IPS-20b (cell line): ENCODE results near the gene CCN6.

Source experiments
- H3K27ac ChIP-seq: one replicate; pipeline ENCODE4 v1.5.1; 2013; ENCODE audit warnings: low read length
- H3K27me3 ChIP-seq: 2 replicates; pipeline ENCODE4 v1.6.1; 2013; ENCODE audit warnings: mild to moderate bottlenecking, low read length, inconsistent platforms; ENCODE audit not compliant: insufficient read depth
- H3K36me3 ChIP-seq: 2 replicates; pipeline ENCODE4 v1.6.1; 2013; ENCODE audit warnings: low read depth, mild to moderate bottlenecking, inconsistent platforms, low read length, moderate library complexity; ENCODE audit not compliant: insufficient read depth
- H3K4me1 ChIP-seq: 2 replicates; pipeline ENCODE4 v1.6.1; 2013; ENCODE audit warnings: mild to moderate bottlenecking, control low read depth, inconsistent platforms, low read length, moderate library complexity; ENCODE audit not compliant: insufficient read depth
- H3K4me3 ChIP-seq: 2 replicates; pipeline ENCODE4 v1.5.1; 2013; ENCODE audit warnings: mild to moderate bottlenecking, low read length, inconsistent platforms
- H3K9ac ChIP-seq: 2 replicates; pipeline ENCODE4 v1.6.1; 2013; ENCODE audit warnings: low read depth, mild to moderate bottlenecking, inconsistent platforms, low read length, moderate library complexity
- H3K9me3 ChIP-seq: 2 replicates; pipeline ENCODE4 v1.6.1; 2013; ENCODE audit warnings: mild to moderate bottlenecking, low read depth, low read length, inconsistent platforms; ENCODE audit not compliant: insufficient read depth

CCN6 gene

DNA sequence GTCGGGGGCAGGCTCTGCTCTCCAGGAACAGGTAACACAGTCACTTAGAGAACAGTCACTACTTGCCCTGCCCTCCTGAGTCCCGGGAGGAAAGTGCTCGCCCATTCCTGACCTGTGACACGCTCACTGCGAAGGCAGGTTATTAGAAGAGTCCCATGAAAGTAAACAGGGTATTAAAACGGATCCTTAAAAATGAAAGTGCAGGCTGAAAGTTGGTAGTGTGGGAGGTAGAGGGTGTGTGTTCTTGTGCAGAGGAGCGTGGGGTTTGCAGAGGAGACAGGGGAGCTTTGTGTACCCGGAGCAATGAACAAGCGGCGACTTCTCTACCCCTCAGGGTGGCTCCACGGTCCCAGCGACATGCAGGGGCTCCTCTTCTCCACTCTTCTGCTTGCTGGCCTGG is at the start of gene CCN6:
CCN6 (plus strand) TSS at position 104 of the 400 bp plus-strand sequence; CDS start at position 358, 254 bp downstream.
- no peak within 1 kb of the TSS for H3K9ac ChIP-seq

GRCh38 chr6:112004201-112005012 is 49.5 kb upstream of the CCN6 start:
- H3K9me3 ChIP-seq, result peaks cover 2% of the 10 kb centered on the region; the same call in 1 of the 2 replicates
- H3K4me1 ChIP-seq, result no peaks in the 10 kb centered on the region
- H3K9ac ChIP-seq, result no peak overlapping the region
- H3K27ac ChIP-seq, result no peak overlapping the region
- H3K36me3 ChIP-seq, result no peaks in the 10 kb centered on the region
- no peaks in the 10 kb centered on the region for H3K27me3 ChIP-seq
- no peak overlapping the region for H3K4me3 ChIP-seq

More for the DNA sequence above, at the start of gene CCN6:
- no peaks in the 10 kb centered on the region for H3K4me1 ChIP-seq
- no peak within 1 kb of the TSS for H3K4me3 ChIP-seq
- H3K36me3 ChIP-seq, result no peaks in the 10 kb centered on the region
- H3K9me3 ChIP-seq, result no peaks in the 10 kb centered on the region
- H3K27me3 ChIP-seq, result no peaks in the 10 kb centered on the region
- no peak within 1 kb of the TSS for H3K27ac ChIP-seq

DNA sequence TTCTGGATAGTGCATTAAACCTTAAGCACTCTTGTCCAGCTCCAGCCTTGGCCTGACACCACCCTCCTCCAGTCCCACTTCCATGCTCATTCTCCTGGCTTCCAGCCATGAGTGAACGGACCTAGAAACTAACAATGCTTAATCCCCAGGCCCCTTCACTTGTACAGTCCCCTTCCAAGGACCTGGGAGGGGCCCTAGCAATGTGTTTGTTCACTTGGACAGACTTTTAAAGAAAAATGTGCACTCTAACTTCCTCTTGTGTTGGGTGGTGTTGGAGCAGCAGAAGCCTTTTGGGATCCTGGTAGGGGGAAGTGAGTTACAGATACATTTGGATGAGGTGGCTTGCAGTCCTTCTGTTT is 48.9 kb upstream of the CCN6 start:
- H3K9me3 ChIP-seq, result peaks cover 2% of the 10 kb centered on the region; the same call in 1 of the 2 replicates
- no peaks in the 10 kb centered on the region for H3K27me3 ChIP-seq
- H3K9ac ChIP-seq, result no peak overlapping the region
- no peak overlapping the region for H3K27ac ChIP-seq
- no peaks in the 10 kb centered on the region for H3K36me3 ChIP-seq
- H3K4me3 ChIP-seq, result no peak overlapping the region
- H3K4me1 ChIP-seq, result no peaks in the 10 kb centered on the region

DNA sequence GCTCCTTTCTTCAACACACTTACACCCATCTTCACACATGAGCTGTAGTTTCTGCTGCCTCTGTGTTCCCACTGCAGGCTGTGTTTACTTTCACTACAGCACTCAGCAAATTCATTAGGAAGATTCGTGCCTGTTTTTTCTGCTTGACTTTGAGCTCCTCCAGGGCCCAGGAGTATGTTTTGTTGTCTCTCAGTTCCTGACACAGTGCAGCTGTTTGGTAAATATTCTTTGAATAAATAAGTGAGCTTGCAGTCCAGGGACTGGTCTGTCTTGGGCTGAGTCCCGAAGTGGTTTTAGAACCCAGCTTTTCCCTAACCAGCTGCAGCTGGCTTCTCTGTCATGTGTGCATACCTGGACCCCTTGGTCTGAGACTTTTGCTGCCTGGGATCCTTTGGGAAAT is 46.6 kb upstream of the CCN6 start:
- Histone ChIP-seq H3K27ac (no peak overlapping the region), H3K27me3 (no peaks in the 10 kb centered on the region), H3K36me3 (no peaks in the 10 kb centered on the region), H3K4me1 (no peaks in the 10 kb centered on the region), H3K4me3 (no peak overlapping the region), H3K9me3 (no peaks in the 10 kb centered on the region), H3K9ac (no peak overlapping the region)

- H3K4me1 ChIP-seq, result no peaks in the 10 kb centered on the region
- no peak overlapping the region for H3K4me3 ChIP-seq
- no peak overlapping the region for H3K9ac ChIP-seq
- no peaks in the 10 kb centered on the region for H3K27me3 ChIP-seq
- H3K27ac ChIP-seq, result no peak overlapping the region
- H3K9me3 ChIP-seq, result no peaks in the 10 kb centered on the region
- H3K36me3 ChIP-seq, result no peaks in the 10 kb centered on the region
These were observed 46.1 kb upstream of the CCN6 start for GRCh38 chr6:112007805-112008204.

- Histone ChIP-seq H3K27ac (no peak overlapping the region), H3K27me3 (no peaks in the 10 kb centered on the region), H3K4me1 (no peaks in the 10 kb centered on the region), H3K9me3 (no peaks in the 10 kb centered on the region), H3K9ac (no peak overlapping the region), H3K36me3 (no peaks in the 10 kb centered on the region), H3K4me3 (no peak overlapping the region)
These were observed 45.4 kb upstream of the CCN6 start for GRCh38 chr6:112008482-112008881.

- H3K9me3 ChIP-seq, result no peaks in the 10 kb centered on the region
- H3K9ac ChIP-seq, result no peak overlapping the region
- no peaks in the 10 kb centered on the region for H3K4me1 ChIP-seq
- no peak overlapping the region for H3K27ac ChIP-seq
- no peaks in the 10 kb centered on the region for H3K27me3 ChIP-seq
- H3K36me3 ChIP-seq, result no peaks in the 10 kb centered on the region
- no peak overlapping the region for H3K4me3 ChIP-seq
These were observed 43.6 kb upstream of the CCN6 start for GRCh38 chr6:112010328-112010727.

GRCh38 chr6:112013051-112013450 is 40.9 kb upstream of the CCN6 start:
- Histone ChIP-seq H3K27me3 (no peaks in the 10 kb centered on the region), H3K4me3 (no peak overlapping the region), H3K9me3 (no peaks in the 10 kb centered on the region), H3K27ac (no peak overlapping the region), H3K4me1 (no peaks in the 10 kb centered on the region), H3K9ac (no peak overlapping the region), H3K36me3 (no peaks in the 10 kb centered on the region)

DNA sequence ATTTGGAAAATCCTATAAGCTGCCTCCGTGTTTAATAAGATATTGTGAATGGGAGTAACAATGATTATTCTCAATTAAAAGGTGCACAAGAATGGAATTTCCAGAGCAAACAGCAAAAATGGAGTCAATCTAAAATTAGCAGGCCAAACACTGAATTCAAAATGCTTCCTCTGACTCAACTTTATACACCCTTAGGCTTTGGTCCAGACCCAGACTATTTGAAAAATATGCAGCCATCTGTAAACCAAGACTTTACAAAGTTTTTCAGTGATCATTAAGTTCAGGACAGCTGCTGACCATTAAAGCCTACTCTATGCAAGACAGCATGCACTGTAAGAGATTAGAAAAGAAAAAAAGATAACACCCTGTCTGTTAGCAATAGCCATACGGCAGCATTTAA is 39.4 kb upstream of the CCN6 start:
- Histone ChIP-seq H3K27me3 (no peaks in the 10 kb centered on the region), H3K9ac (no peak overlapping the region), H3K4me1 (no peaks in the 10 kb centered on the region), H3K27ac (no peak overlapping the region), H3K9me3 (no peaks in the 10 kb centered on the region), H3K4me3 (no peak overlapping the region), H3K36me3 (no peaks in the 10 kb centered on the region)

GRCh38 chr6:112015725-112016124 is 38.2 kb upstream of the CCN6 start:
- Histone ChIP-seq H3K4me3 (no peak overlapping the region), H3K27me3 (no peaks in the 10 kb centered on the region), H3K9me3 (no peaks in the 10 kb centered on the region), H3K4me1 (no peaks in the 10 kb centered on the region), H3K36me3 (no peaks in the 10 kb centered on the region), H3K27ac (no peak overlapping the region), H3K9ac (no peak overlapping the region)

DNA sequence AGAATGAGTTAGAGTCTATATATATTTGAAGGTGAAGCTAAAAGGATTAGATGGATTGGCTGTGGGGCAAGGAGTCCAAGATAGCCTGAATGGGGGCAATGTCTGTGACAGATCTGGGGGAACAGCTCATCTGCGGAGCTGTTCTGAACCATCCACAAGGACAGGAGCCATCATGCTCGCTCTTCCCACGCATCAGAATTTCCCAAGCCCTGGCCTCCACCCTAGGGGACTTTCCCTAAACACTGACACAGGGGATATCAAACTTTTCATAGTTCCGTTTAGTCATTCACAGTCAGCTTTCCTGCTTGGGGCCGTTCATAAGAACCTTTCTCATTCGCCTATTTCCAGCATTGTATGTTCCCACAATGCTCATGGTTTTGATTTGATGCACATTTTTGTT is 37.6 kb upstream of the CCN6 start:
- H3K4me1 ChIP-seq, result no peaks in the 10 kb centered on the region
- no peaks in the 10 kb centered on the region for H3K9me3 ChIP-seq
- H3K4me3 ChIP-seq, result no peak overlapping the region
- no peak overlapping the region for H3K9ac ChIP-seq
- no peaks in the 10 kb centered on the region for H3K27me3 ChIP-seq
- H3K27ac ChIP-seq, result no peak overlapping the region
- H3K36me3 ChIP-seq, result no peaks in the 10 kb centered on the region

- no peaks in the 10 kb centered on the region for H3K9me3 ChIP-seq
- H3K4me1 ChIP-seq, result no peaks in the 10 kb centered on the region
- no peak overlapping the region for H3K9ac ChIP-seq
- H3K27me3 ChIP-seq, result no peaks in the 10 kb centered on the region
- no peak overlapping the region for H3K4me3 ChIP-seq
- no peaks in the 10 kb centered on the region for H3K36me3 ChIP-seq
- no peak overlapping the region for H3K27ac ChIP-seq
These were observed 36.7 kb upstream of the CCN6 start for GRCh38 chr6:112017169-112017568.
